ENCODE data around the gene GPR157.
"Not testable (repeated sequence)": the region's sequence is repeated elsewhere in the genome, so short reads cannot be mapped to it uniquely, and the experiment has no call there.

GPR157 gene

DNA sequence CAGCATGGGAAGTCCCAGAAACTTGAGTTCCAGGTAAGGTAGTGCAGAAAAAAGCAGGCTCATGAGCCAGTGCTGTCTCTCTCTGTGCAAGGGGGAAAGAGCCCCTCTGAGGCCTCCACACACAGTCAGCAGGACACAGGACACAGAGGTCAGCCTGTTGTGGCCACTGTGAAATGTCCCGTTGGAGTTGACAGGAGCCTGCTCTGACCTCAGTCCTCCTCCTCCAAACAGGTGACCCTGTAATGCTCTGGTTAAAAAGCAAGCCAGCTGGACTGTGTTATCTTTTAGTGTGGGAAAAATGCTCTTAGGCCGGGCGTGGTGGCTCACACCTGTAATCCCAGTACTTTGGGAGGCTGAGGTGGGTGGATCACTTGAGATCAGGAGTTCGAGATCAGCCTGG is 24.2 kb upstream of the GPR157 start:
- Mint-ChIP-seq H3K27me3 (no peaks in the 10 kb centered on the region), H3K9me3 (no peaks in the 10 kb centered on the region), H3K4me3 (no peak overlapping the region), H3K4me1 (no peaks in the 10 kb centered on the region), H3K27ac (no peak overlapping the region), H3K36me3 (ENCODE audit: low read depth) (no peaks in the 10 kb centered on the region)
- ATAC-seq: no peak
- no peak for DNase-seq

- ATAC-seq: no peak
Measured at GRCh38 chr1:9152535-9152934, 23.6 kb upstream of the GPR157 start.

GRCh38 chr1:9151328-9151860 is 22.5 kb upstream of the GPR157 start:
- H3K9me3 Mint-ChIP-seq: no peaks in the 10 kb centered on the region
- no peak for ATAC-seq
- no peaks in the 10 kb centered on the region for H3K36me3 Mint-ChIP-seq (ENCODE audit: low read depth)
- no peak overlapping the region for H3K4me3 Mint-ChIP-seq
- DNase-seq: no peak
- H3K27me3 Mint-ChIP-seq: no peaks in the 10 kb centered on the region
- H3K4me1 Mint-ChIP-seq: no peaks in the 10 kb centered on the region
- no peak overlapping the region for H3K27ac Mint-ChIP-seq

More at GRCh38 chr1:9152535-9152934, 23.6 kb upstream of the GPR157 start:
- Mint-ChIP-seq H3K9me3 (no peaks in the 10 kb centered on the region), H3K36me3 (ENCODE audit: low read depth) (no peaks in the 10 kb centered on the region), H3K4me1 (no peaks in the 10 kb centered on the region), H3K27me3 (no peaks in the 10 kb centered on the region), H3K4me3 (no peak overlapping the region), H3K27ac (peak overlapping the region; percentile 28)
- no peak for DNase-seq

GRCh38 chr1:9150582-9151327 is 21.9 kb upstream of the GPR157 start:
- H3K4me3 Mint-ChIP-seq: no peak overlapping the region
- H3K27me3 Mint-ChIP-seq: no peaks in the 10 kb centered on the region
- H3K4me1 Mint-ChIP-seq: no peaks in the 10 kb centered on the region
- ATAC-seq (no peak), DNase-seq (no peak)
- H3K9me3 Mint-ChIP-seq: no peaks in the 10 kb centered on the region
- H3K27ac Mint-ChIP-seq: no peak overlapping the region
- H3K36me3 Mint-ChIP-seq (ENCODE audit: low read depth): no peaks in the 10 kb centered on the region

- Mint-ChIP-seq H3K4me3 (no peak overlapping the region), H3K27ac (no peak overlapping the region), H3K36me3 (ENCODE audit: low read depth) (no peaks in the 10 kb centered on the region), H3K9me3 (no peaks in the 10 kb centered on the region), H3K4me1 (no peaks in the 10 kb centered on the region), H3K27me3 (no peaks in the 10 kb centered on the region)
- DNase-seq (no peak), ATAC-seq (no peak)
Measured at GRCh38 chr1:9149837-9150581, 21.1 kb upstream of the GPR157 start.

DNA sequence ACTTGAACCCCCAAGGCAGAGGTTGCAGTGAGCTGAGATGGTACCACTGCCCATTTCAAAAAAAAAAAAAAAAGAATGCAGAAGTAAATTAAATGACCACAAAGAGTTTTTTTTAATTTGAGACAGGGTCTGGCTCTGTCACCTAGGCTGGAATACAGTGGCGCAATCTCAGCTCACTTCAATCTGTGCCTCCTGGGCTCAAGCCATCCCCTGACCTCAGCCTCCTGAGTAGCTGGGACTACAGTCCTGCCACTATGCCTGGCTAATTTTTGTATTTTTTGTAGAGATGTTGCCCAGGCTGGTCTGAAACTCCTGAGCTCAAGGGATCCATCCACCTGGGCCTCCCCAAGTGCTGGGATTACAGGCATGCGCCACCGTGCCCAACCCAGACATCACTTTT is 20.2 kb upstream of the GPR157 start:
- Mint-ChIP-seq H3K9me3 (no peaks in the 10 kb centered on the region), H3K4me1 (no peaks in the 10 kb centered on the region), H3K27me3 (no peaks in the 10 kb centered on the region)

DNA sequence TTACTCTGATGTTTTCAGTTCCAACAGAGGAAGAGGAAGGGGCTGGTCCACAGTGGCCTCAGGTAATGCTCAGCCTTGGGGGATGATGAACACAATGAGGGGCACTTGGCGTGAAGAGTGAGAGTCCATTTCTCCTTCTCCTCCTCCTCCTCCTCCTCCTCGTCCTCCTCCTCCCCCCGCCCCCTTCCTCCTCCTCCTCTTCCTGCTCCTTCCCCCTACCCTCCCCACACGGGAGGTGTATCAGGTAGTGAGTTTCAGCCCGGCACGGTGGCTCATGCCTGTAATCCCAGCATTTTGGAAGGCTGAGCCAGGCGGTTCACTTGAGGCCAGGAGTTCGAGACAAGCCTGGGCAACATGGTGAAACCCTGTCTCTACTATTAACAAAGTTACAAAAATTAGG is 17.3 kb upstream of the GPR157 start:
- H3K4me3 Mint-ChIP-seq: no peak overlapping the region
- H3K36me3 Mint-ChIP-seq (ENCODE audit: low read depth): no peaks in the 10 kb centered on the region
- no peaks in the 10 kb centered on the region for H3K27me3 Mint-ChIP-seq
- no peaks in the 10 kb centered on the region for H3K9me3 Mint-ChIP-seq
- peaks cover 3% of the 10 kb centered on the region for H3K4me1 Mint-ChIP-seq
- ATAC-seq (no peak), DNase-seq (no peak)
- no peak overlapping the region for H3K27ac Mint-ChIP-seq

More for the DNA sequence above, 20.2 kb upstream of the GPR157 start:
- no peaks in the 10 kb centered on the region for H3K36me3 Mint-ChIP-seq (ENCODE audit: low read depth)
- ATAC-seq (no peak), DNase-seq (no peak)
- no peak overlapping the region for H3K4me3 Mint-ChIP-seq
- H3K27ac Mint-ChIP-seq: no peak overlapping the region

GRCh38 chr1:9145714-9146113 is 16.8 kb upstream of the GPR157 start:
- no peaks in the 10 kb centered on the region for H3K9me3 Mint-ChIP-seq
- H3K36me3 Mint-ChIP-seq (ENCODE audit: low read depth): no peaks in the 10 kb centered on the region
- no peak for ATAC-seq
- H3K27me3 Mint-ChIP-seq: no peaks in the 10 kb centered on the region
- peaks cover 3% of the 10 kb centered on the region for H3K4me1 Mint-ChIP-seq
- no peak for DNase-seq
- H3K4me3 Mint-ChIP-seq: no peak overlapping the region
- no peak overlapping the region for H3K27ac Mint-ChIP-seq

DNA sequence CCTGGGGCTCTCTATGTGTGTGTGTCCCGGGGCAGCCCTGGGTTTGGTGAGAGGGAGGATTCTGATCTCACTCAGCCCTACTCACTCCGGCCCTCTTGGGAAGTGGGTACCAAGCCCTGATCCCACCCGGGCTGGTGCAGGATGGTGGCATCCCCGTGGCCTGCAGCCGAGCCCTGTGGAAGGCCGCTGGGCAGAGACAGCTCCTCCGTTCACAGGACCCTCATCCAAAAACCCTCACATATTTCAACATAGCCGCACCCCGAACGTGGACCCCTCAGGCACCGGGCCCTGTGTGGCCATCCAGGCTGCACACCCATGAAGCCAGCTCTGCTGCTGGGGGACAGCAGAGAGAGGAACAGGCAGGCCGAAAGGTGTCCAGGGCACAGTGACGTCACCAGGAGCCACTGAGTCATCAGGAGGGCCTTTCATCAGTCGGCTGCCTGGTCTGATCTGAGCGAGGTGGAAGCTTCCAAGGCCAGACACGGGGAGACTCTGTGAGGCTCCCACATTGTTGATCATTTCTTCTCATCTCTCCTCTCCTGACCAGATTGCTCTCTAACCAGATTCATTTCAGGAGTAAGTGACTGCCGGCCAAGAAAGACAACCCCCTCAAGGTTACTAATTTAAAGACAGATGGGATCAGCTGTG is 16.2 kb upstream of the GPR157 start:
- Mint-ChIP-seq H3K4me3 (no peak overlapping the region), H3K27me3 (no peaks in the 10 kb centered on the region), H3K4me1 (peaks cover 3% of the 10 kb centered on the region), H3K27ac (no peak overlapping the region), H3K36me3 (ENCODE audit: low read depth) (no peaks in the 10 kb centered on the region), H3K9me3 (no peaks in the 10 kb centered on the region)
- ATAC-seq (no peak), DNase-seq (no peak)

GRCh38 chr1:9144494-9144893 is 15.6 kb upstream of the GPR157 start:
- H3K36me3 Mint-ChIP-seq (ENCODE audit: low read depth); ATAC-seq; H3K9me3 Mint-ChIP-seq; H3K4me3 Mint-ChIP-seq; DNase-seq; H3K27ac Mint-ChIP-seq; H3K4me1 Mint-ChIP-seq; H3K27me3 Mint-ChIP-seq: not testable (repeated sequence)

DNA sequence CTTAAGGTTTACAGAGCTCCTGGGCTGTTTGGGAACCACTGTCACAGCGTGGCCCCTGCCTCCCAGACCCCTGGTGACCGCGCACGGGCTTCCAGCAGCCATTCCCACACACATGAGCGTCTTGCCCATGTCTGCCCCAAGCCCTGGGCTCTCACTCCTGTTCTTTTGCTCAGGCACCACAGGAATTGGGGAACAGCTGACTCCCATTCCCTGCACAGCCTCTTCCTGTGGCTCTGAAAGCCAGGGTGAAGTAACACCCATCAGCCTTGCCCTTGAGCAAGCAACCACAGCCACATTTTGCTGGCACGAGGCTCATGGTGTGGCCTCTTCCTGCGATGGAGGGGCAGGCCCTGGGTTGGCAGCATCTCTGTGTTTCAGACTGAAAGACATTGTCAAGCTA is 14.3 kb upstream of the GPR157 start:
- no peak for ATAC-seq
- peaks cover 3% of the 10 kb centered on the region for H3K4me1 Mint-ChIP-seq
- no peak overlapping the region for H3K4me3 Mint-ChIP-seq
- DNase-seq: no peak
- peaks cover 2% of the 10 kb centered on the region for H3K27me3 Mint-ChIP-seq
- no peaks in the 10 kb centered on the region for H3K9me3 Mint-ChIP-seq
- H3K36me3 Mint-ChIP-seq (ENCODE audit: low read depth): no peaks in the 10 kb centered on the region
- H3K27ac Mint-ChIP-seq: no peak overlapping the region

DNA sequence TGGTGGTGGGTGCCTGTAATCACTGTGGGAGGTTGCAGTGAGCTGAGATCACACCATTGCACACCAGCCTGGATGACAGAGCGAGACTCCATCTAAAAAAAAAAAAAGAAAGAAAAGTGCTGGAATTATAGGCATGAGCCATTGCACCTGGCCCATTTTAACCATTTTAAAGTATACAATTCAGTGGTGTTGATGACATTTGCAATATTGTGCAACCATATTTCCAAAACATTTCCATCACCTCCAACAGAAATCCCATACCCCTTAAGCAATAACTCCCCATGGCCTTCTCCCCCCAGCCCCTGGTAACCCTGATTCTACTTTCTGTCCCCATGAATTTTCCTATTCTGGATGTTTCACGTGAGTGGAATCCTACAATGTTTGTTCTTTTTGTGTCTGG is 11.0 kb upstream of the GPR157 start:
- Mint-ChIP-seq H3K9me3 (no peaks in the 10 kb centered on the region), H3K36me3 (ENCODE audit: low read depth) (no peaks in the 10 kb centered on the region), H3K27ac (no peak overlapping the region), H3K4me3 (no peak overlapping the region), H3K27me3 (peaks cover 2% of the 10 kb centered on the region), H3K4me1 (peaks cover 9% of the 10 kb centered on the region)
- DNase-seq (no peak), ATAC-seq (no peak)

DNA sequence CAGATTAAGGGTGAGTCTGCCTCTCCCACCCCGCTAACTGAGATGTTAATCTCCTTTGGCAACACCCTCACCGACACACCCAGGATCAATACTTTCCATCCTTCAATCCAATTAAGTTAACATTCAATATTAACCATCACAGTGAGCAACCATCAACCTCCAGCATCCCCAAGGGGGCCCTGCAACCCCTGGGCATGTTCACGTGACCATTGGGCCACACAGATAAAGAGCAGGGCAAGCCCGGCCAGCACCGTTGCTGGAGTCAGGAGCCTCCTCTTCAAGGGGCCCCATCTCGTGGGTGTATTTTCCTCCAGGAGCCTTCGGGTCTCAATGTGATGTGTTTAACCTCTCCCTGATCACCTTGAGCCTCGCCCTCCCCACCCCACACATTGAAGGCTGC is 8.0 kb upstream of the GPR157 start:
- no peak overlapping the region for H3K4me3 Mint-ChIP-seq
- H3K4me1 Mint-ChIP-seq: peaks cover 11% of the 10 kb centered on the region
- no peaks in the 10 kb centered on the region for H3K36me3 Mint-ChIP-seq (ENCODE audit: low read depth)
- DNase-seq: no peak
- no peak overlapping the region for H3K27ac Mint-ChIP-seq
- no peak for ATAC-seq
- H3K27me3 Mint-ChIP-seq: peaks cover 7% of the 10 kb centered on the region
- no peaks in the 10 kb centered on the region for H3K9me3 Mint-ChIP-seq

DNA sequence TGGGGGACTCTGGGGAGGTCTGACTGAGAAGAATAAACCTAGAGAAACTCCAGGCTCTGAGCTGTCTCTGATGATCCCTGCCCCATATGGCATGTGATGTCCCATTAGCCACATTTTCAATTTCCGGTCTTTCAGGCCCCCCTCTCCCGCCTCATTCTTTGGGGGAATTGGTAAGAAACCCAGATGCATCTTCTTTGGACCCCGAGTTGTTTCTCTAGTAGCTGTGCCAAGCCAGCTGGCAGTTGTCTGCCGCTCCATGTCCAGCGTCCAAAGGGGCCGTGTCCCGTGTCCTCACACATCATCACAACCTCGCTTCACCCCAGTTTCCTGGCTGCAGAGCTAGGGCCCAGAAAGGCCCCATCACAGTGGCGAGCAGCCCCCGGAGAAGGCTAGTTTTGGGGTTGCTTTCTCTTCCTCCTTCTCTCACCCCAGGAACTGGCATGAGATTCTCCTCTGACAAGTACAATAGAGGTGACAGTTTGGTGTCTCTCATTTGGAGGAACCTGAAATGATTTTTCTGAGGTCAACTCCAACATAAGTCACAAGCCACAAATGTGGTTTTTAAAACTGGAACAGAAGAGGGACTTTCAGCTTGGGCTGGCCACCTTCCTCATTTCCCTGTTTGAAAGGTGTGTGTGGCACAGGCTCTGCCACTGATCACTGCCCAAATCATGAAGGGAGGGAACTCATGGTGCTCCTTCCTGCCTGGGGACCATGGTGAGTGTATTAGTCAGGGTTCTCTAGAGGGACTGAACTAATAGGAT is 6.4 kb upstream of the GPR157 start:
- no peak for DNase-seq
- no peaks in the 10 kb centered on the region for H3K36me3 Mint-ChIP-seq (ENCODE audit: low read depth)
- H3K27me3 Mint-ChIP-seq: peaks cover 9% of the 10 kb centered on the region
- no peak overlapping the region for H3K27ac Mint-ChIP-seq
- H3K4me1 Mint-ChIP-seq: peaks cover 24% of the 10 kb centered on the region
- peak; percentile 10 for ATAC-seq
- H3K4me3 Mint-ChIP-seq: no peak overlapping the region
- H3K9me3 Mint-ChIP-seq: no peaks in the 10 kb centered on the region
